ENCODE results near the gene SLC25A47.
"Not testable (repeated sequence)": the region's sequence is repeated elsewhere in the genome, so short reads cannot be mapped to it uniquely, and the experiment has no call there.

The SLC25A47 gene

DNA sequence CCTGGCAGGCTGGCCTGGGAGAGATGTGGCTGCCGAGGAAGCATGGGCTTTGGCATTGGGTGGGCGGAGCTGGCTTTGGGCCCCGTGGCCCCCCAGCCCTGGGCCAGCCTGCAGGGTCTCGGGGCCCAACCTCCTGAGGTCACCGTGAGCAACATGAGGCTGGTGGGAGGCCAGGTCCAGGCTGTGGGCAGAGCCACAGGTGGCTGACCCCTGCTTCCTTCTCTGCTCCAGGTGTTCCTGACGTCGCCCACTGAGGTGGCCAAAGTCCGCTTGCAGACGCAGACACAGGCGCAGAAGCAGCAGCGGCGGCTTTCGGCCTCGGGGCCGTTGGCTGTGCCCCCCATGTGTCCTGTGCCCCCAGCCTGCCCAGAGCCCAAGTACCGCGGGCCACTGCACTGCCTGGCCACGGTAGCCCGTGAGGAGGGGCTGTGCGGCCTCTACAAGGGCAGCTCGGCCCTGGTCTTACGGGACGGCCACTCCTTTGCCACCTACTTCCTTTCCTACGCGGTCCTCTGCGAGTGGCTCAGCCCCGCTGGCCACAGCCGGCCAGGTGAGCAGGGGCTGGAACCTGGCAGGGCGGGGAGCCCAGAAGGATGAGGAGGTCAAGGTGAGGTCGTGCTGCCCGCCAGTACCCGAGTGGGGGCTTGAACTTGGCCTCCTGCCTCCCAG is 5.5 kb downstream of the SLC25A47 start:
- DNase-seq: no peak

DNA sequence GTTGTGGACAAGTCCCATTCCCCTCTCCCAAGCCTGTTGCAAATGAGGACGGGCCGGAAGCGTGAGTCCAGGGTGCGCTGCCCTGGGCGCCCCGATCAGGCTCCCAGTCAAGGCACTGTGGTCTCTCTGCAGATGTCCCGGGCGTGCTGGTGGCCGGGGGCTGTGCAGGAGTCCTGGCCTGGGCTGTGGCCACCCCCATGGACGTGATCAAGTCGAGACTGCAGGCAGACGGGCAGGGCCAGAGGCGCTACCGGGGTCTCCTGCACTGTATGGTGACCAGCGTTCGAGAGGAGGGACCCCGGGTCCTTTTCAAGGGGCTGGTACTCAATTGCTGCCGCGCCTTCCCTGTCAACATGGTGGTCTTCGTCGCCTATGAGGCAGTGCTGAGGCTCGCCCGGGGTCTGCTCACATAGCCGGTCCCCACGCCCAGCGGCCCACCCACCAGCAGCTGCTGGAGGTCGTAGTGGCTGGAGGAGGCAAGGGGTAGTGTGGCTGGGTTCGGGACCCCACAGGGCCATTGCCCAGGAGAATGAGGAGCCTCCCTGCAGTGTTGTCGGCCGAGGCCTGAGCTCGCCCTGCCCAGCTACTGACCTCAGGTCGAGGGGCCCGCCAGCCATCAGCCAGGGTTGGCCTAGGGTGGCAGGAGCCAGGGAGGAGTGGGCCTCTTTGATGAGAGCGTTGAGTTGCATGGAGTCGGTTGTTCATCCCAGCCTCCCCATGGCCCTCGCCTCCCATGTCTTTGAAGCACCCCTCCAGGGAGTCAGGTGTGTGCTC is 6.3 kb downstream of the SLC25A47 start:
- DNase-seq: no peak

DNA sequence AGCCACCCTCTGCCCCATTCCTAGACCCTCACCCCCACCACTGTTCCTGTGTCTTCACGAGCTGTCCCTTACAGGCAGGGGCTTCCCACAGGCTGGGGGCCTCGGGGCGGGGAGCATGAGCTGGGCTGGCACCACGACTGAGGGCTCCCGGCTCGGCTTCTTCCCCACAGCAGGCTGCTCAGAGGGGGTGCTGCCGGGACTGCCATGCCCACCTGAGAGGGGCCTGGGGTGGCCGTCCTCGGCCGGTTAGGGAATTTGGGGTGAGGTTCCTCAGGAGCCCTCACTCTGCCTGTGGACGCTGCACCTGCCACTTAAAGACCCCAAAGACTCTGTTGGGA is 6.8 kb downstream of the SLC25A47 start:
- no peak for DNase-seq

DNA sequence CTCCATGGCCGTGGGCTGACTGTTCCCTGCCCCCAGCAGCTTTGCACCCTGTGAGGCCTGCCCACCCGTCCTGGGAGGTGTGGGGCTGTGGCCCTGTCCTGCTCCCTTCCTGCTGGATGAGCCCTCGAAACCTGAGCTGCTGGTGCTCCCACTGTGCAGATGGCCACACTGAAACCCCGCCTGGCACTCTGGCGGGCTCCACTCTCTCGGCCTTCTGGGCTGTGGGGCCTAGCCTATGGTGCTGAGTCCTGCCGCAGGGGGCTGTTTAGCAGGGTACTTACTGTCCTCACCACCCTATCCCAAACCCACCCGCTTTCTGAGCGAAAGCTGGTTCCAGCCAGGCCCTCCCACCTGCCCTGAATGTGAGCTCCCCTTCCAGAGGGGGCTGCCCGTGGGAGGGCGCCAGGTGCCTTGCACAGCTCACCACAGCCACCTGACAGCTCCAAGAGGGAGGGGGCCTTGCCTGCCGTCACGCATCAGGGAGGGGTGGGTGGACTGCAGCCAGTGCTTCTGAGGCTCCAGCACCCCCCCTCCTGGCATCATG is 7.3 kb downstream of the SLC25A47 start:
- DNase-seq: no peak

DNA sequence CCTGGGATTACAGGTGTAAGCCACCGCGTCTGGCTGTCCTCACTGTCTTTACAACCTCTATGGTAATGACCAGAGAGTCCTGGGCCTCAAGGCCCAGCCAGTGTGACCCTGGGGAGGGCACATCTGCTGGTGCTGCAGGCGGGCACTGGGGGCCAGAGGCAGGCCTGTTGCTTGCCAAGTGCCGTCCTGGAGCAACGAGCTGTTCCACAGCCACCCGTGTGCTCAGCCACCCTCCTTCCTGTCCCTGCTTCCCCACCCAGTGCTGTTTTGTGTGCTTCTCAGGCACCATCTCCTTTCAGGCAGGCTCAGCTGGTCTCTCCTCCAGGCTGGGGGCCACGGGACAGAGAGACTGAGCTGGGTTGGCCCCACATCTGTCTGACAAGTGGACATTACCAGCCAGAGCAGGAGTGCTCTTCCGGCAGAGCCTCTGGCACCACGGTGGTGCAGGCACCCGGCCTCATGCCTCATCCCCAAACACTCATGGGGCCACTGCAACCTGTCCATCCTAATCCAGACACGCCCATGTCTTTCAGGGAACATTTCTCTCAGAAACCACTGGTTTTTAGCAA is 9.0 kb downstream of the SLC25A47 start:
- DNase-seq: no peak

DNA sequence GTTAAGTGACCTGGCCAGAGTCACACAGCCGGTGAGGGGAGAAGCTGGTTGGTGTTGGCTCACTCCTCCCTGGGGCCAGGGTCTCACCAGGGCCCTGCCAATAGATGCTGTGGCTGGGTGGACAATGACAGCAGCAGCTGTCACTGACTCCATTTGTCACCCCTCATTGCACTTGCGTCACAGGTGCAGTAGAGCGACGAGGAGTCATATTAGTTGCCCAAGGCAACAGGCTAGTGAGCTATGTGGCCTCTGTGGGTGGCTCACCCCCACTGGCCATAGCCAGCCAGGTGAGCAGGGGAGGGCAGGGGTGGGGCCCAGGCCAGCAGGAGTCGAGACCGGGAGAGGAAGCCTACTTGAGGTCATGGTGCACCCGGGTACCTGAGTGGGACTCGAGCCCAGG is 9.7 kb downstream of the SLC25A47 start:
- no peak for DNase-seq

DNA sequence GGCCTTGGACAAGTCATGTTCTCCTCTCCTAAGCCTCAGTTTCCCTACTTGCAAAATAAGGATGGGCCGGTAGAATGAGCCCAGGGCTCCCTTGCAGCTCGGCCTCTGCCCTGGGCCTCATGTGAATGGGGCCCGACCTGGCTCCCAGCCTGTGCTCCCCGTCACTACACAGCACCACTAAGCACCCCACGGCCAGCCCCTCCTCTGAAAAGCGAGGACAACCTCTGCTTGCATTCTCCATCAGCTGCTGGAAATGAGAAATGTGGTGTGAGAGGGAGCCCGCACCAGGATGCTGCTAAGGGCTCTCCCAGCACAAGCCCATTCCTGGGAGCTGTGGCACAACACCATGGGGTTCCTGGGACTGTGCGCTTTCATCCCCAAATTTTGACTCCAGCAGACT is 10.2 kb downstream of the SLC25A47 start:
- DNase-seq: no peak

DNA sequence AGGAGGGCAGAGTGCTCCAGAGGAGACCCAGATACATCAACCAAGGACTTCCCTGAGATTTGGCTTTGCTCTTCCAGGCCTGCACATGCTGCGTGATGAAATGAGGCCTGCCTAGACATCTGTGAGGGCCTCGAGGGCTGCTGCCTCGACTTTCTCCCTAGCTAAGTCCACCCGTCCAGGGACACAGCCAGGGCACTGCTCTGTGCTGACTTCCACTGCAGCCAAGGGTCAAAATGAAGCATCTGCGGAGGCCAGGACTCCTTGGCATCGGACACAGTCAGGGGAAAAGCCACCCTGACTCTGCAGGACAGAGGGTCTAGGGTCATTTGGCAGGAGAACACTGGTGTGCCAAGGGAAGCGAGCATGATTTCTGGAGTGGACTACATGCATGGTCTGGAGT is 10.7 kb downstream of the SLC25A47 start:
- DNase-seq: no peak

DNA sequence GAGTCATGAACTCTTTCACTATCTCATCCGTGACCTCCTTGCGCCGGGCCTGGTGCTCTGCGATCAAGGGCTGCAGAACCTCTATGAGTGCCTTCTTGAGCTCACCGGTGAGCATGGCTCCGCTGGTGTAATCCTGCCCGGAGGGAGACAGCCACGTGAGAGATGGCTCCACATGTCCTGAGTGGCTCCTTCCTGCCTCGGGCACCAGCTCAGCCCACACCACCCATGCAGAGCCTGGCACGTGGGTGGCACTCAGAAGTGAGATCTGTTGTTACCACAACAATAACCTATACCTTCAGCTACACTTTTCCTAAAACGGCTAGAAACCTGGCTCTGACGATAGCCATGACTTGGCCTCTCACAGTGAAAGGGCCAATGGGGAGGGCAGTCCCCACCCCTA is 11.8 kb downstream of the SLC25A47 start:
- no peak for DNase-seq

DNA sequence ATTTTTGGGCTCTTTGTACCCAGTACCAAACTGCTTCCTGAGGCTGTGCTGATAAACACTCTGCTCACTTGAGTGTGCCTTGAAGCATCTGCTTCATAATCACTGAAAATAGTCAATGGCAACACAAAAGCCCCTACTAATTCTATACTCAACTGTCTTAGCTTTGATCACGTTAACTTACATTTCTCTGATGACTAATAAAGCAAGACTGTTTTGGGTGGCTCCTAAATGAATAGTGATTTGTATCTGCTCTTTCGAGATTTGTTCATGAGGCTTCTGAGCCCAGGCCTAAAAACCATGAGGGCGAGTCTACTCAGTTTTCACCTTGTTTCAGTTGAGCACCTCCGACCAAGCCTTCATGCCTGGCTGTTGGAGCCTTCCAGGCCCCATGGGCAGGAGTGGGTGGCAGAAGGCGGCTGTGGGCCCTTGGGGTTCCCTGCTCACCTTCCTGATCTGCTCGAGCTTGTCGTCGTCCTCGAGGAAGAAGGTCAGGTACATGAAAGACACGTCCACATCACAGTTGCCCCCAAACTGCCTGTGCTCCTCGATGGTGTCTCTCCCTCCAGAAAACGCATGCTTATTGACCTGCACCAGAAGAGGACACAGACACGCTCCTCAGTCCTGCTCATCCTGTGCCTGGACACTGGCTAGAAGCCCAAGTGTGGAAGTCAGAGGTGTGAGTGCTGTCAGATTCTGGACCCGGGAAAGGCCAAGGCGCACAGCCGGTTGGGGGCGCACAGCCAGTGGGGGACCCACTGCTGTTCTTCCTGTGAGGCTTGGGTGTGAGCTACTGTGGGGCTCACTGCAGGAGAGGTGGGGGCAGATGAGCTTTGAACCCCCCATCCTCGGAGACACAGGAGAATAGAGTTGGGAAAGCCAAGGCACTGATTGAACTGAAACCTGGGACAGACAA is 13.7 kb downstream of the SLC25A47 start:
- no peak for DNase-seq

DNA sequence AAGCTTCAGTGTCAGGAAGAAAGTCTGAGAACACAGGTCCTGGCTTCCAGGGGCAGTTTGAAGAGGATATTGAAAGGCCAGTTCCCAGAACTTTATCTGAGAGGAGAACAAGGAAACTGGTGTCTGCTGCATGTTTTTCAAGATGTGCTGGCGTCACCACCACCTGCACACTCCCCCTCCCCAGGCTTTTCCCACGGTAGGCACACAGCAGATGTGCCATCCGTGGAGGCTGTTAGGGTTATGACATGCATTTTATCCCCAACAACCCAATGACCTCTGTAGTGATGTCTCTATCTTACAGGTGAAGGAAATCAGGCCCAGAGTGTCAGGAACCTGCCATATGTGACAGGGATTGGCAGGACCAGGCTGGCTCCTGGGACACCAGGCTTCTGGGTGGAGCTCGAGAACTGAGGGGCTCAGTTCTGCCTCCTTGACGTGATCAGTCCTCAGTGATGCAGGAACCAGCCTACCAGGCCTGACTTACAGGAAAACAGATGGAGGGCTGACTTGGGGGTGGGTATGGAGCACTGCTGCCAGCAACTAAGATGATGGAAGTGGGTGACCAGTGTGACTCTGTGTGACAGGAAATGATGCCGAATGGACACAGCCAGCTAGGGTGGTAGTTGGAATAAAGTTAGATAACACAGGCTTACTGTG is 16.8 kb downstream of the SLC25A47 start:
- DNase-seq: no peak

DNA sequence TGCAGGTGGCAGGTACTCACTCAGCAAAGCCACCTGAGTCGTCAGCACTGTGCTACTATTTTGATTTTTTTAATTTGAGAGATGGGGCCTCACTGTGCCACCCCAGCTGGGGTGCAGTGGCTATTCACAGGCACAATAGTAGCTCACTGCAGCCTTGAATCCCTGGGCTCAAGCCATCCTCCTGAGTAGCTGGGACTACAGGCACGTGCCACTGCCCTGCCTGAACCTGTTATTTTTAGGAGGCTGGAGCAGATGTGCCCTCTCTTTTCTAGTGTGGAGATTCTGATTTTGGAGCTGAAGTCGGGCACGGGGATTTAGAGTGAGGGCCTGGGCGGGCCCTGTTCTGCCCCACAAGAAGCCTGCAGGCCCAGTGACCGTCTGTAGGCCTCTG is 17.3 kb downstream of the SLC25A47 start:
- no peak for DNase-seq

DNA sequence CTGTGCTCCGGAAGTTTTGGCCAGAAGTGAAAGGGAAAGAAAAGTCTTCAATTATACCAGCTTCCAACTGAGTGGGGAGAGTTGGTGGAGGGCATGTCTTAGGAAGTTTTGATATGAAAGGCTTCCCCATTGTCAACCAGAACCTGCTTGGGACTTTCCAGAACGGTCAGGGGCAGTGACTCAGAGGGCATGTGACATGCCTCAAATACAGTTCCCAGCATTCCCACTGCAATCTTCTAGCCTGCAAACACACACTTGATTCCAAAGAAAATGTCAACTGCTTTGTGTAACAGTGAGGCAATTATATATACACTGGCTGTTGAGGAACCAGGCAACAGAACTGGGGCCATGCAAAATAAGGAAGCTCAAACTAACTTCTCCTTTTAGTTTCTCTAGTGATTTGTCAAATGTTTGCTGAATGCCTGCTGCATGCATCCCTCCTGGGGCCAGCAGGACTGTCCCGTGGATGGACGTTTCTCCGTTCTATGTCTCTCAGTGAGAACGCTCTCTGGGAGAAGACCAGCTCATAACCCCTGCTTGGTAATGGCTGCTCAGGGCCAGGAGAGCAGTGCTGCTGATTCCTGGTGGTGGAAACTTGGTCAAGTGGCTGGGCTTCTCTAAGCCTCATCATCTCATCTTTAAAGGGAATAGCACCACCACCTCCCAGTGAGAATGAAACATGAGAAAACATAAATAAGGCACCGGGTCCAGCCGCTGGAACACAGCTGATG is 18.3 kb downstream of the SLC25A47 start:
- no peak for DNase-seq

DNA sequence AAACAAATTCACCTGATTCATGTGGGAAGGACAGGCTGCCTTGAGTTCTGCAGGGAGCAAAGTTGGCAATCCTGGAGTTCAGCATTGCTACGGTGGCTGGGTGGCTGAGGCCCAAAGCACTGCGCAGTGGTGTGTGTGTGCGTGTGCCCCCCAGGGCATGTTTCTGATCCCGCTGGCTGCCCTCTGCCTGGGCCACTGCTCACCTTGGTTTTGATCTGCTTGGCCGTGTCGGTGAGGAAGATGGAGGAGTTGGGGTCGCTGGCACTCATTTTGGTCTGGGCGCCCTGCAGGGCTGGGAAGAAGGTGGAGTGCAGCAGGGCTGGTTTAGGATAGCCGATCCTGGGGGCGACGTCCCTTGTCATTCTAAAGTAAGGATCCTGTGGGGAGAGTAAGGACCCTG is 19.1 kb downstream of the SLC25A47 start:
- DNase-seq: no peak

DNA sequence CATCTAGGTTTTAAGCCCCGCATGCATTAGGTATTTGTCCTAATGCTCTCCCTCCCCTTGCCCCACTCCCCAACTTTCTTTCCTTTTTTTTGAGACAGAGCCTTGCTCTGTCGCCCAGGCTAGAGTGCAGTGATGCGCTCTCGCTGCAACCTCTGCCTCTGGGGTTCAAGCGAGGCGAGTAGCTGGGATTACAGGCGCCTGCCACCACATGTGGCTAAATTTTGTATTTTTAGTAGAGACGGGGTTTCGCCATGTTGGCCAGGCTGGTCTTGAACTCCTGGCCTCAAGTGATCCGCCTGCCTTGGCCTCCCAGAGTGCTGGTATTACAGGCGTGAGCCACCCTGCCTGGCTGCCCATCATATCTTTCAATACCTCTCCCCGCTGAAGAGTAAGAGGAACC is 19.7 kb downstream of the SLC25A47 start:
- not testable (repeated sequence) for DNase-seq

DNA sequence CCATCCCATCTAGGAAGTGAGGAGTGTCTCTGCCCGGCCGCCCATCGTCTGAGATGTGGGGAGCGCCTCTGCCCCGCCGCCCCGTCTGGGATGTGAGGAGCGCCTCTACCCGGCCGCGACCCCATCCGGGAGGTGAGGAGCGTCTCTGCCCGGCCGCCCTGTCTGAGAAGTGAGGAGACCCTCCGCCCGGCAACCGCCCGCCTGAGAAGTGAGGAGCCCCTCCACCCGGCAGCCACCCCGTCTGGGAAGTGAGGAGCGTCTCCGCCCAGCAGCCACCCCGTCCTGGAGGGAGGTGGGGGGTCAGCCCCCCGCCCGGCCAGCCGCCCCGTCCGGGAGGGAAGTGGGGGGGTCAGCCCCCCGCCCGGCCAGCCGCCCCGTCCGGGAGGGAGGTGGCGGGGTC is 21.5 kb downstream of the SLC25A47 start:
- DNase-seq: not testable (repeated sequence)

DNA sequence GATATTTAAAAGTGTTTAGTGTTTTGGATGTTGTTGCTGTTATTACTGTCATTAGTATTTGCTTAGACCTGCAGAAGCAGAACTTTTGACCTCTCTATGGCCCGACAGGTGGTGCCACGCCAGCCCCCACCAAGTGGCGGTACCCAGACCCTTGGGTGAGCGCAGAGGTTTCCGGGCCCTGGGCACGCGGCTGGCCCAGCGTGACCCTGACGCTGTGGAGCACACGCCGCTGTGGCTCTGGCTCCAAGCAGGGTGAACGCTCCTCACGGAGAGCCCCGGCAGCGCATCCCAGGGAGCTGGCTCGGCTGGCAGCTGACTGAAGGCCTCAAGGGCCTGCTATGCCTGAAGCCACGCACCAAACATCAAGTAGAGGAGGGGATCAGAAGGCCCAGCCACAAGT is 22.6 kb downstream of the SLC25A47 start:
- DNase-seq: no peak

DNA sequence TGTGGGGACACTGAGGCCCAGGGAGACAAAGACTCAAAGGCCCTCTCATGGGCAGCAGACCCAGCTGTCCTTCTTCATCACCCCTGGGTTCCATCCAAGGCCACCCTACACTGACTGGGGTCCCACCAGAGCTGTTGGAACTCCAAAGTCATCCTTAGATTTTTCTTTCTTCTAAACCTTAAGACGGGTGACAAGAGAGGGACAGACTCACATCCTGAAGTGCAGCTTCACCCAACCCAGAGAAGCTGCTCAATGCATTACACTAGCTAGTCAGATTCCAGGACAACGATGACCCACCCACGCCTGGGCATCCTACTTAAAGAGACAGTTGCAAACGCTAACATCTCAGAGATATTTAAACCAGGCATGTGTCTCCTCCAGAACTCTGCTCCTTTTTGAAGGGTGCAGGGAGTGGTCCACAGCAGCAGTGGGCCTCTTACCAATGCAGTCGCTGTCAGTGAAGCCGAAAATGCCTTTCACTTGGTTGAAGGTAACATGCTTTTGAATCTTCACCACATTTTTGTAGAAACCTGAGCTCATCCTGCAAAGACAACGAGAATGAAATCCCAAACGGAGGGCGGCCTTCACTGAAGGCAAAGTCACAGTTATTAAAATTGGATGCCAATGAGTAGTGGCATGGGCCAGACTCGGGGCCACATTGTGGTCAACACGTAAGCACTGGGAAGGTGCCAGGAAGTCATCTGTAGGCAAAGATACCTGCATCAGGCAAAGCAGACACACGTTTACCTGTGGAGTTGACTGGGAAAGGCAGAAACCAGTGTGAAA is 23.4 kb downstream of the SLC25A47 start:
- no peak for DNase-seq

DNA sequence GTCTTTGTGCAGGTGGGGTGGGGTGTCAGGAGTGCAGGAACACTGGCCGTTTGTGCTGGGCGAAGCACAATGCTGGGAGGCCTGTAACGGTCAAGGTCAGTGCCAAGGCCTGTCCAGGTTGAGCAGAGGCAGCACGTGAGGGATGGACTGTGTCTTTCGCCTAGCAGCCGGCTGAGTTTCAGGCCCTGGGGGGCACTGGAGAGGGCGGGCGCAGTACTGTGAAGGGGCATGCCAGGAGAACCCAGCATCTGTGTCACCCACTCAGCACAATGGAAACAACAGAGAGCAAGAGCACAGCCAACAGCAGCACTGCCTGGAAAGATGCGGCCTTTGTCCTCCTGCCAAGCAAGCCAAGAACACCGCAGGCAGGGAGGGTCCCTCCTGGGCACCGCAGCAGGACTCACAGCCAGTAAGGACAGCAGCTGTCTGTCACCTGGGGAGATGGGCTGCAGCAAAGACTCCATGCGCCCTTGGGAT is 25.2 kb downstream of the SLC25A47 start:
- no peak for DNase-seq

DNA sequence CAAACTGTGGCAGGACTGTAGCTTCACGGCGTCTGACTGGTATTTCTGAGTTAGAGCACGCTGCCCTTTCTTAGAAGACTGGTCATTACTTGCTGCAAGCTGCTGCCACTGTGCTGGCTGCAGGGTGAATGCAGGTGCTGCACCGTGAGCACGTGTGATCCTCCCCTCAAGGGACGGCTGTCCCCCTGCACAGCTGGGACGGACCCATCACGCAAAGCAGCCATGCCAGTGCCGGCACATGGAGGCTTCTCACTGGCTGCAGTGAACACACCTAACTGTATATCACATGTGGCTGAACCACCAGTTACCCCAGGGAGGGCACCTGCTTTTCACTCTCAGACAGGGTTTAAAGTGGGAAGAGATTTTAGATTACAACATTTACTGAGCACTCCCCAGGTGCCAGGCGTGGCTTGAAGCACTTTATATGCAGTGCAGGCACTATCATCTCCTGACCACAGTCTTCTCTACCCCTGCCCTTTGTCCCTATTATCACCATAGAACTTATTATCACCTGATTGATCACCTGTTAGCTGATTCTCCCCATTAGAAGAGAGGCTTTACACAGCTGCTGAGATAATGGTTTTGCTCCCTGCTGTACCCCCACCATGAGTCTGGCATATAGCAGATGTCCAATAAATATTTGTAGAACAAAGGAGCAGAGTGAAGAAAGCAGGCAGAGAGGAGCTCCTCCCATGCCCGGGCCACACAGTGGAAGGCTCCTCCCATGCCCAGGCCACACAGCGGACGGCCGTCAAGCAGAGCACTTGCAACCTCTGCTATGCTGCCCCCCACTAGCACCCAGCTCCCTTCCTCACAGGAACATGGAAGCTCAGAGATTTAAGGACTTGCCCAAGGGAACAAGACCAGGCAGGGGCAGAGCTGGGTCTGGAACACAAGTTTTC is 25.9 kb downstream of the SLC25A47 start:
- no peak for DNase-seq

All from NCI-H2227 treated with DMSO at 0.1 percent for 48 hours (cell line).